ENCODE results near the gene ZBTB12. TPM values are rescaled to one million over a fixed set of nuclear protein-coding genes. Genes with fewer than 3 reads are reported as not detected.

The ZBTB12 gene
- total RNA-seq, 1 experiment from 2014 or later, result 11.7 TPM

GRCh38 chr6:31874836-31875572 lies 26.9 kb downstream of the ZBTB12 start:
- Histone ChIP-seq H3K4me3 (ENCODE audit: low read depth, low read length) (no peak overlapping the region), H3K36me3 (ENCODE audit: control insufficient read depth, insufficient read depth, low read length) (no peaks in the 10 kb centered on the region; the same call in 1 of the 2 replicates), H3K9me3 (no peaks in the 10 kb centered on the region), H3K4me1 (peaks cover 15% of the 10 kb centered on the region; the same call in 1 of the 2 replicates), H3K27me3 (replicated peaks; ENCODE audit: control insufficient read depth, insufficient read depth, low read length) (no peaks in the 10 kb centered on the region)
- POLR2A ChIA-PET, result interaction anchor here (0.6 to 0.8 kb wide), 2 partner anchors 60 to 134 kb away, joined by 3 read pairs; partner anchors contain the start of genes HSPA1A and HSPA1L
- DNase-seq, result no peak
- Mint-ChIP-seq H3K27ac (ENCODE audit: unreplicated experiment) (no peak overlapping the region), H3K27me3 (ENCODE audit: insufficient read depth, unreplicated experiment) (no peaks in the 10 kb centered on the region), H3K4me3 (ENCODE audit: unreplicated experiment) (no peak overlapping the region), H3K4me1 (ENCODE audit: low read depth, unreplicated experiment) (peaks cover 8% of the 10 kb centered on the region), H3K36me3 (ENCODE audit: insufficient read depth, unreplicated experiment) (peaks cover 6% of the 10 kb centered on the region), H3K9me3 (ENCODE audit: unreplicated experiment) (no peaks in the 10 kb centered on the region)
- TF ChIP-seq, protein P1, sequence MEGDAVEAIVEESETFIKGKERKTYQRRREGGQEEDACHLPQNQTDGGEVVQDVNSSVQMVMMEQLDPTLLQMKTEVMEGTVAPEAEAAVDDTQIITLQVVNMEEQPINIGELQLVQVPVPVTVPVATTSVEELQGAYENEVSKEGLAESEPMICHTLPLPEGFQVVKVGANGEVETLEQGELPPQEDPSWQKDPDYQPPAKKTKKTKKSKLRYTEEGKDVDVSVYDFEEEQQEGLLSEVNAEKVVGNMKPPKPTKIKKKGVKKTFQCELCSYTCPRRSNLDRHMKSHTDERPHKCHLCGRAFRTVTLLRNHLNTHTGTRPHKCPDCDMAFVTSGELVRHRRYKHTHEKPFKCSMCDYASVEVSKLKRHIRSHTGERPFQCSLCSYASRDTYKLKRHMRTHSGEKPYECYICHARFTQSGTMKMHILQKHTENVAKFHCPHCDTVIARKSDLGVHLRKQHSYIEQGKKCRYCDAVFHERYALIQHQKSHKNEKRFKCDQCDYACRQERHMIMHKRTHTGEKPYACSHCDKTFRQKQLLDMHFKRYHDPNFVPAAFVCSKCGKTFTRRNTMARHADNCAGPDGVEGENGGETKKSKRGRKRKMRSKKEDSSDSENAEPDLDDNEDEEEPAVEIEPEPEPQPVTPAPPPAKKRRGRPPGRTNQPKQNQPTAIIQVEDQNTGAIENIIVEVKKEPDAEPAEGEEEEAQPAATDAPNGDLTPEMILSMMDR (IDR thresholded peaks at IDR 0.05; ENCODE audit: insufficient read depth in 1 of 2, low read depth in 1 of 2, low read length in 1 of 2, severe bottlenecking in 1 of 2, unreplicated experiment in 1 of 2), result no peak
- no TSS peak for BruUV-seq (replicated peaks)
- intact Hi-C loops (cut with micrococcal nuclease; ENCODE audit: unreplicated experiment), result no loop called here
- CTCF ChIA-PET, result interaction anchor here (0.6 to 1.5 kb wide), 3 partner anchors 12 to 328 kb away, joined by 3 to 4 read pairs (median 4); partner anchors contain the start of genes ATP6V1G2 and NEU1

- H3K27me3 ChIP-seq (replicated peaks; ENCODE audit: control insufficient read depth, insufficient read depth, low read length), result no peaks in the 10 kb centered on the region
- H3K27me3 Mint-ChIP-seq (ENCODE audit: insufficient read depth, unreplicated experiment), result no peaks in the 10 kb centered on the region
- TF ChIP-seq, protein P1 (IDR thresholded peaks at IDR 0.05; ENCODE audit: insufficient read depth in 1 of 2, low read depth in 1 of 2, low read length in 1 of 2, severe bottlenecking in 1 of 2, unreplicated experiment in 1 of 2), result no peak
- H3K36me3 ChIP-seq (ENCODE audit: control insufficient read depth, insufficient read depth, low read length), result no peaks in the 10 kb centered on the region
- POLR2A ChIA-PET, result no interaction called here
- peaks cover 6% of the 10 kb centered on the region for H3K36me3 Mint-ChIP-seq (ENCODE audit: insufficient read depth, unreplicated experiment)
- BruUV-seq (replicated peaks), result no TSS peak
- H3K9me3 ChIP-seq, result no peaks in the 10 kb centered on the region
- DNase-seq, result no peak
- intact Hi-C loops (cut with micrococcal nuclease; ENCODE audit: unreplicated experiment), result no loop called here
- CTCF ChIA-PET, result interaction anchor here (0.6 to 1.5 kb wide), 2 partner anchors 11 to 16 kb away, joined by 3 to 4 read pairs; partner anchors contain the start of gene NEU1
- H3K4me3 ChIP-seq (ENCODE audit: low read depth, low read length), result no peak overlapping the region
- no peaks in the 10 kb centered on the region for H3K9me3 Mint-ChIP-seq (ENCODE audit: unreplicated experiment)
- no peak overlapping the region for H3K27ac Mint-ChIP-seq (ENCODE audit: unreplicated experiment)
- peaks cover 15% of the 10 kb centered on the region; the same call in 1 of the 2 replicates for H3K4me1 ChIP-seq
- H3K4me3 Mint-ChIP-seq (ENCODE audit: unreplicated experiment), result no peak overlapping the region
- peaks cover 8% of the 10 kb centered on the region for H3K4me1 Mint-ChIP-seq (ENCODE audit: low read depth, unreplicated experiment)
Measured at GRCh38 chr6:31874084-31874670, 27.7 kb downstream of the ZBTB12 start.

DNA sequence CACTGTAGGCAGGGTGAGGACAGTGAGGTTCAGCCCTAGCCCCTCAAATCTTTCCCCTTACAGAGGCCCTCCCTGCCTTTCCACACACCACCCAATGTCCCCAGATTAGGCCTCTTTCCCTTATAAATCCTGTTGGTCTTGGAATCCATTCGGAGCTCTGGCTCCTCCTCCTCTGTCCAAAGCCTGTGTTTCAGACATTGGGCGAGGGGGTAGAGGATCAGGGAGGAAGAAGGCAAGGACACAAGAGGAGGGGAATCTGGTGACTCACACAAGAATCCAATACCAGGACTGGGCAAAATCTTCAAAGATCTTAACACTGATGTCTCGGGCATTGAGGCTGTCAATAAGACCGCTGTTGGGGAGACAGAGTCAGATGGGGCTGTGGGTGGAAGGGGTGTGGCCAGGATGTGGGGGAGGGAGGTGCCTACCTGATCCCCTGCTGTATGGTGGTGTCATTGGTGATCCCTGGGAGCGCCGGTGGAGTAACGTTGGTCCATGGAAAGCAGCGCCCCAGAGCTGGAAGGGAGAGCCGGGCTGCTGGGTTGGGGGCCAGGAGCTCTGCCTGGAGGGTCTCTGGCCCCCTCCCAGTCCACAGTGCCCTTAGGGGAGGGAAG lies 30.7 kb downstream of the ZBTB12 start:
- BruUV-seq (replicated peaks), result no TSS peak
- POLR2A ChIA-PET, result no interaction called here
- H3K27me3 Mint-ChIP-seq (ENCODE audit: insufficient read depth, unreplicated experiment), result no peaks in the 10 kb centered on the region
- no peaks in the 10 kb centered on the region for H3K27me3 ChIP-seq (replicated peaks; ENCODE audit: control insufficient read depth, insufficient read depth, low read length)
- no peak overlapping the region for H3K4me3 Mint-ChIP-seq (ENCODE audit: unreplicated experiment)
- CTCF ChIA-PET, result no interaction called here
- H3K36me3 Mint-ChIP-seq (ENCODE audit: insufficient read depth, unreplicated experiment), result peaks cover 6% of the 10 kb centered on the region
- intact Hi-C loops (cut with micrococcal nuclease; ENCODE audit: unreplicated experiment), result no loop called here
- H3K9me3 ChIP-seq, result no peaks in the 10 kb centered on the region
- TF ChIP-seq, protein P1 (IDR thresholded peaks at IDR 0.05; ENCODE audit: insufficient read depth in 1 of 2, low read depth in 1 of 2, low read length in 1 of 2, severe bottlenecking in 1 of 2, unreplicated experiment in 1 of 2), result no peak
- no peaks in the 10 kb centered on the region for H3K9me3 Mint-ChIP-seq (ENCODE audit: unreplicated experiment)
- no peak overlapping the region for H3K4me3 ChIP-seq (ENCODE audit: low read depth, low read length)
- H3K36me3 ChIP-seq (ENCODE audit: control insufficient read depth, insufficient read depth, low read length), result no peaks in the 10 kb centered on the region
- no peak for DNase-seq
- H3K4me1 Mint-ChIP-seq (ENCODE audit: low read depth, unreplicated experiment), result no peaks in the 10 kb centered on the region
- no peak overlapping the region for H3K27ac Mint-ChIP-seq (ENCODE audit: unreplicated experiment)
- no peaks in the 10 kb centered on the region for H3K4me1 ChIP-seq
